Activated B cell treated with CpG ODN at 0.5 μM for 24 hours (primary cell): ENCODE results near the gene PTPRR. TPM values are rescaled to one million over a fixed set of nuclear protein-coding genes. Genes with fewer than 3 reads are reported as not detected.

Experiments
- ATAC-seq: fragments of 200-7000 bp; cut with Tn5 transposase; one replicate; pipeline ENCODE4 v1.10.0; 2021; ENCODE audit warnings: low read depth, mild to moderate bottlenecking, moderate library complexity
- CTCF ChIA-PET: fragments of 350-600 bp; sonication (Branson Sonifier 250); formaldehyde crosslinking; loops from one replicate; lab custom pipeline; 2021; ENCODE audit warnings: antibody characterized with exemption; lab: Charles Lee
- POLR2A ChIA-PET: fragments of 350-600 bp; sonication (Branson Sonifier 250); formaldehyde crosslinking; loops from one replicate; lab custom pipeline; 2021; ENCODE audit warnings: antibody characterized with exemption; lab: Charles Lee
- DNase-seq: peaks from one replicate; pipeline ENCODE4 v3.0.0; 2022
- H3K27ac Mint-ChIP-seq: one replicate; pipeline ENCODE4 v1.8.0; 2020; ENCODE audit warnings: mixed read lengths
- H3K27me3 Mint-ChIP-seq: one replicate; pipeline ENCODE4 v1.8.0; 2021; ENCODE audit warnings: mixed read lengths
- H3K36me3 Mint-ChIP-seq: one replicate; pipeline ENCODE4 v1.8.0; 2021; ENCODE audit warnings: low read depth, mixed read lengths
- H3K4me1 Mint-ChIP-seq: one replicate; pipeline ENCODE4 v1.8.0; 2021; ENCODE audit warnings: mixed read lengths
- H3K4me3 Mint-ChIP-seq: one replicate; pipeline ENCODE4 v1.8.0; 2020; ENCODE audit warnings: mild to moderate bottlenecking, mixed read lengths
- H3K9me3 Mint-ChIP-seq: one replicate; pipeline ENCODE4 v1.8.0; 2020; ENCODE audit warnings: mixed read lengths
- intact Hi-C: fragments of 100-400 bp; cut with micrococcal nuclease; formaldehyde crosslinking; loops from one replicate; pipeline ENCODE4 v1.15.1; 2024
- total RNA-seq: library from RNA; stranded (reverse); gene quantifications from 2 replicates; pipeline ENCODE4 v1.2.3, GENCODE V29; 2022
- TF ChIP-seq, protein P1 (sequence below): fragments of 200-600 bp; IDR thresholded peaks from one replicate; pipeline ENCODE4 v1.8.0; 2022; ENCODE audit warnings: antibody characterized with exemption, mild to moderate bottlenecking

Gene PTPRR, protein sequence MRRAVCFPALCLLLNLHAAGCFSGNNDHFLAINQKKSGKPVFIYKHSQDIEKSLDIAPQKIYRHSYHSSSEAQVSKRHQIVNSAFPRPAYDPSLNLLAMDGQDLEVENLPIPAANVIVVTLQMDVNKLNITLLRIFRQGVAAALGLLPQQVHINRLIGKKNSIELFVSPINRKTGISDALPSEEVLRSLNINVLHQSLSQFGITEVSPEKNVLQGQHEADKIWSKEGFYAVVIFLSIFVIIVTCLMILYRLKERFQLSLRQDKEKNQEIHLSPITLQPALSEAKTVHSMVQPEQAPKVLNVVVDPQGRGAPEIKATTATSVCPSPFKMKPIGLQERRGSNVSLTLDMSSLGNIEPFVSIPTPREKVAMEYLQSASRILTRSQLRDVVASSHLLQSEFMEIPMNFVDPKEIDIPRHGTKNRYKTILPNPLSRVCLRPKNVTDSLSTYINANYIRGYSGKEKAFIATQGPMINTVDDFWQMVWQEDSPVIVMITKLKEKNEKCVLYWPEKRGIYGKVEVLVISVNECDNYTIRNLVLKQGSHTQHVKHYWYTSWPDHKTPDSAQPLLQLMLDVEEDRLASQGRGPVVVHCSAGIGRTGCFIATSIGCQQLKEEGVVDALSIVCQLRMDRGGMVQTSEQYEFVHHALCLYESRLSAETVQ
- not detected in 2 replicates for total RNA-seq

DNA sequence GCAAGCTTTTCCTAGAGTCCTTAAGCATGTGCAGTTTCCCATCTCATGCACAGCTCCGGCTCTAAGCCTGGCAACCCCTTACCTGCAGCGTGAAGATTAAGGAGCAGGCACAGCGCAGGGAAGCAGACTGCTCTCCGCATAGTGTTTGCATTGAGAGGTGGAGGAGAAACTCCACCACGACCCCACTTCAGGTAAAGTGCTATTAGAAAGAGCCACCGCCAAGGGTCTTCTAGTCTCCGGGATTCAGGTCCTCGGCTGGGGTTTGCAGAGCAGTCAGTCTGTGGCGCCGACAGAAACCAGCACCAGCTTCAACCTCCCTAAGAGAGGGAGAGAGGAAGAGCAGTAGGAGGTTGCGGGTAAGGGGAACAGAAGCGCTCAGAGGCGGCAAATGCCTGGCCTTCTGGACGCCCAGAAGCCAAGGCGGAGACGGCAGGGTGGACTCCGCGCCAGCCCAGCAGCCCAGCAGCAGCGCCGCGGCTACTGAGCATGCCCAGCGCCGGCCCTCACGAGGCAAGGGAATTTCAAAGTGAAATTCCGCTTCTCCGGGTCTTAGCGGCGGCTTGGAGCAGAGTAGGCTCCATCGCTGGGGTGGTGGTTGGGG lies at the start of gene PTPRR:
TSS of gene PTPRR (minus strand) at position 488 of the 601 bp plus-strand sequence. CDS start at position 140, 348 bp downstream.
- ChIA-PET CTCF (no interaction called here), POLR2A (no interaction called here)
- no peaks in the 10 kb centered on the region for H3K4me1 Mint-ChIP-seq
- DNase-seq = no peak
- TF ChIP-seq, protein P1, sequence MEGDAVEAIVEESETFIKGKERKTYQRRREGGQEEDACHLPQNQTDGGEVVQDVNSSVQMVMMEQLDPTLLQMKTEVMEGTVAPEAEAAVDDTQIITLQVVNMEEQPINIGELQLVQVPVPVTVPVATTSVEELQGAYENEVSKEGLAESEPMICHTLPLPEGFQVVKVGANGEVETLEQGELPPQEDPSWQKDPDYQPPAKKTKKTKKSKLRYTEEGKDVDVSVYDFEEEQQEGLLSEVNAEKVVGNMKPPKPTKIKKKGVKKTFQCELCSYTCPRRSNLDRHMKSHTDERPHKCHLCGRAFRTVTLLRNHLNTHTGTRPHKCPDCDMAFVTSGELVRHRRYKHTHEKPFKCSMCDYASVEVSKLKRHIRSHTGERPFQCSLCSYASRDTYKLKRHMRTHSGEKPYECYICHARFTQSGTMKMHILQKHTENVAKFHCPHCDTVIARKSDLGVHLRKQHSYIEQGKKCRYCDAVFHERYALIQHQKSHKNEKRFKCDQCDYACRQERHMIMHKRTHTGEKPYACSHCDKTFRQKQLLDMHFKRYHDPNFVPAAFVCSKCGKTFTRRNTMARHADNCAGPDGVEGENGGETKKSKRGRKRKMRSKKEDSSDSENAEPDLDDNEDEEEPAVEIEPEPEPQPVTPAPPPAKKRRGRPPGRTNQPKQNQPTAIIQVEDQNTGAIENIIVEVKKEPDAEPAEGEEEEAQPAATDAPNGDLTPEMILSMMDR = no peak
- no peak for ATAC-seq
- peaks cover 13% of the 10 kb centered on the region for H3K27me3 Mint-ChIP-seq
- no peaks in the 10 kb centered on the region for H3K36me3 Mint-ChIP-seq
- no peak within 1 kb of the TSS for H3K4me3 Mint-ChIP-seq
- intact Hi-C loops = no loop called here
- no peak within 1 kb of the TSS for H3K27ac Mint-ChIP-seq
- no peaks in the 10 kb centered on the region for H3K9me3 Mint-ChIP-seq

DNA sequence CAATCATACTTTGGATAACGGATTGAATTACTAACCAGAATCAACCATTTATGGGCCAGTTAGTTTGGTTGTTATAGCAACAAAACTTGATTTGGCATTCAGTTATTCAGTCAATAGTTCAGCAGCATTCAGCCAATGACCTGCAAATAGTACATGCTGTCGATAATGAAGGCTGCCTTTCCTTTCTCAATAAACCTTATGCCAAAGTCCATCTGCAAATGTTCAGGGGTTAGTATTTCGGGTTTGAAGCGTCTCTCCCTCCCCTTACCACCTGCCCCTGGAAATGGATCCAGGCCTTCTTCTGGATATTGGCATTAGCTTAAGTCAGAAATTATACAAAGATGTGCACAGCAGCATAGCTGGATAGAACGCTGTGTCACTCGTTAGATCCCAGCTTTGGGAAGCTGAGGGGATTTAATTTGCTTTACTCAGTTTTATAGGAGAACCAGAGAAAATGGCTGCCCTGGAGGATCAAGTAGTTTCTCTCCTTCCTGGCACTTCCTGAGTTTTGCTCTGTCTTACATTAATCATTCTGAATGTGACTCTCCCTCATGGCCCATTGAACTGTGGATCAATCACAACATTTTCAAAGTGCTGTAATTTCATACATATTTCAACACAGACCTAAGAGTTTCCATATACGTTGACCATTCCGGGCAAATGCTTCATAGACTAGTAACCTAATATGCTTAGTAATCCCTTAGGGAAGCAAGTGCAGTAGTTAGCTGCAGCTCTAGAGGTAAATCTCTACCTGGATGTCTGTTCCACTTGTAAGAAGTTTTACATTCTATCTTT lies 46.7 kb upstream of the PTPRR start:
- no peak for ATAC-seq
- Mint-ChIP-seq H3K27ac (no peak overlapping the region), H3K9me3 (peaks cover 2% of the 10 kb centered on the region), H3K36me3 (no peaks in the 10 kb centered on the region), H3K4me3 (no peak overlapping the region), H3K27me3 (no peaks in the 10 kb centered on the region), H3K4me1 (no peaks in the 10 kb centered on the region)
- no peak for DNase-seq
- POLR2A ChIA-PET = no interaction called here
- CTCF ChIA-PET = no interaction called here
- TF ChIP-seq, protein P1 = no peak
- intact Hi-C loops = no loop called here

DNA sequence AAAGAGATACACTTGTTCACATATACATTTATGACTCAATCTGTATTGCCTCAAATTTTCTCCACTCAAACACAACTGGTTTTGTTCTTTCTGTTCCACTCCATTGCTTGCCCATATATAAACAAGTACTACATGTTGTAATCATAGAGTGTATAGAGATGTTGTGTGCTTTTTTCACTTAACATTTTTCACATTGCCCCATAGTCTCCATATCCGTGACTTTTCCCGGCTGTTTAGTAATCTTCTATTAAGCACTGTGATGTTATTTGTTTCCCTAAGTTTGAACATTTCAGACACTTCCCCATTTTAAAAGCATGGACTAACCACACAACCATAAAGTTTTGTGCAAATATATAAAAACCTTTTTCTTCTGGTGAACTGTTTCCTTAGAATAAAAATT lies 45.5 kb upstream of the PTPRR start:
- no peaks in the 10 kb centered on the region for H3K36me3 Mint-ChIP-seq
- H3K4me1 Mint-ChIP-seq = no peaks in the 10 kb centered on the region
- POLR2A ChIA-PET = no interaction called here
- CTCF ChIA-PET = no interaction called here
- H3K4me3 Mint-ChIP-seq = no peak overlapping the region
- DNase-seq = no peak
- H3K27ac Mint-ChIP-seq = no peak overlapping the region
- intact Hi-C loops = no loop called here
- TF ChIP-seq, protein P1 = no peak
- H3K27me3 Mint-ChIP-seq = no peaks in the 10 kb centered on the region
- peaks cover 2% of the 10 kb centered on the region for H3K9me3 Mint-ChIP-seq
- ATAC-seq = no peak

DNA sequence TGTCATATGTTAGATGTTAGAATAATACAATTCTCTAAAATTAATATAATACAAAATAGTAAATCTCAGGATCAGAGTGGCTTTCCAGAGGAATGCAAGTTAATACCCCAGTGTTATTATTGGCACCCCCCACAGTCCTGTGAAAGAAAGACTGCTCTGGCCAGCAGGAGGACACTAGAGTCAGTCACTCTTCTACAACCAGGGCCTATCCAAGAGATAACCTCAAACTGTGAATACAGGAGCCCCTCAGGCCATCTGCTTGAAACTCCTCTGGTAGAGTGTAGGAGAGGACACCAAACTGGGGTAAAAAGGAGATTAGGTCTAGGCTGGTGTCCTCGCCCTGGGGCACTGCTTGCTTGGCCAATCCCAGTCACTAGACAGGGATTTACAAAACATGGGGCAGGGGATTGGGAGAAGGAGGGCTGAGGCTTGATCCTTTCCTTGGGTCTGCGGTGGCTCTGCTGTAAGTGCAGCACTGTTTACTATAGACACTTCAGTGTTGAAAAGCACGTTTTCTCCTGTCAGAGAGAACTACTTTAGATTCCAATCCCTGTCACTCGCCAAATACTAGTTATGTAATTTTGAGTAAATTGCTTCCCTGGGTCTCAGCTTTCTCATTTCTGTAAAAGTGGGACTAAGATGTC lies 44.5 kb upstream of the PTPRR start:
- ChIA-PET CTCF (no interaction called here), POLR2A (no interaction called here)
- H3K36me3 Mint-ChIP-seq = no peaks in the 10 kb centered on the region
- H3K9me3 Mint-ChIP-seq = peaks cover 2% of the 10 kb centered on the region
- no peak for DNase-seq
- no peak for ATAC-seq
- intact Hi-C loops = no loop called here
- no peaks in the 10 kb centered on the region for H3K27me3 Mint-ChIP-seq
- H3K27ac Mint-ChIP-seq = no peak overlapping the region
- H3K4me1 Mint-ChIP-seq = no peaks in the 10 kb centered on the region
- TF ChIP-seq, protein P1 = no peak
- H3K4me3 Mint-ChIP-seq = no peak overlapping the region
